Parathyroid adenoma (tissue), 2 donors: ENCODE measurements around the gene PRDX5.

ENCODE experiments used
- H2AFZ ChIP-seq: fragments of 300-600 bp; sonication (generic); one replicate; pipeline ENCODE4 v1.7.0; 2017; ENCODE audit warnings: antibody characterized with exemption, mild to moderate bottlenecking
- H3K27ac ChIP-seq: fragments of 300-600 bp; sonication (generic); one replicate; pipeline ENCODE4 v1.7.0; 2017
- H3K27me3 ChIP-seq: fragments of 300-600 bp; sonication (generic); one replicate; pipeline ENCODE4 v1.7.0; 2017; ENCODE audit warnings: low read length; ENCODE audit not compliant: control insufficient read depth, insufficient read depth
- H3K36me3 ChIP-seq: fragments of 300-600 bp; sonication (generic); one replicate; pipeline ENCODE4 v1.7.0; 2017; ENCODE audit warnings: low read length; ENCODE audit not compliant: control insufficient read depth, insufficient read depth
- H3K4me1 ChIP-seq: fragments of 300-600 bp; sonication (generic); one replicate; pipeline ENCODE4 v1.7.0; 2017; ENCODE audit warnings: control low read depth
- H3K4me2 ChIP-seq: fragments of 300-600 bp; sonication (generic); one replicate; pipeline ENCODE4 v1.7.0; 2017; ENCODE audit warnings: low read length
- H3K4me3 ChIP-seq: fragments of 300-600 bp; sonication (generic); one replicate; pipeline ENCODE4 v1.7.0; 2017; ENCODE audit warnings: low read depth, low read length
- H3K79me2 ChIP-seq: fragments of 300-600 bp; sonication (generic); one replicate; pipeline ENCODE4 v1.7.0; 2017; ENCODE audit warnings: control low read depth
- H3K9ac ChIP-seq: fragments of 300-600 bp; sonication (generic); one replicate; pipeline ENCODE4 v1.7.0; 2017; ENCODE audit warnings: mild to moderate bottlenecking
- H3K9me3 ChIP-seq: fragments of 300-600 bp; sonication (generic); one replicate; pipeline ENCODE4 v1.7.0; 2017; ENCODE audit warnings: low read length; ENCODE audit not compliant: control insufficient read depth
- TF ChIP-seq, protein P1 (sequence below): fragments of 300-600 bp; sonication (generic); IDR thresholded peaks from one replicate; pipeline ENCODE4 v1.7.0; 2017; ENCODE audit warnings: antibody characterized with exemption, mild to moderate bottlenecking
- donor health status: primary hyperparathyroidism.

The PRDX5 gene

DNA sequence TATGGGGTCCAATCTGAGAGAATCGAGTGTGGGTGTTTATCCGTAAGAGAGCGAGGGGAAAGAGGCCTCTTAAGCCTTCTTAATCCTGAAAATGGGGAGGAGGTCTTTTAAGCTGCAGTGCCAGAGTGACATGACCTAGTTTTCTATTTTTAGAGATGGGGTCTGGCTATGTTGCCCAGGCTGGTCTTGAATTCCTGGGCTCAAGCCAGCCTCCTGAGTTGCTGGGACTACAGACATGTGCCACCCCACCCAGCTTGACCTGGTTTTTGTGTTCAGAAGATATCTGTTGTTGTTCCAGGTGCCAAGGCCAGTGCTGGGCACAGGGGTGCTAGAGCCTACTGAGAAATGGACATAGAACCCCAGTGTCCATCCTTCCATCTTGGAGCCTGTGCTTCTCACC is 34.8 kb upstream of the PRDX5 start:
- Histone ChIP-seq H3K79me2 (peaks cover 24% of the 10 kb centered on the region), H3K4me2 (no peak overlapping the region), H3K36me3 (no peaks in the 10 kb centered on the region), H2AFZ (no peak overlapping the region), H3K4me1 (peaks cover 6% of the 10 kb centered on the region), H3K9me3 (no peaks in the 10 kb centered on the region), H3K4me3 (no peak overlapping the region), H3K27ac (no peak overlapping the region), H3K27me3 (no peaks in the 10 kb centered on the region), H3K9ac (no peak overlapping the region)
- TF ChIP-seq, protein P1, sequence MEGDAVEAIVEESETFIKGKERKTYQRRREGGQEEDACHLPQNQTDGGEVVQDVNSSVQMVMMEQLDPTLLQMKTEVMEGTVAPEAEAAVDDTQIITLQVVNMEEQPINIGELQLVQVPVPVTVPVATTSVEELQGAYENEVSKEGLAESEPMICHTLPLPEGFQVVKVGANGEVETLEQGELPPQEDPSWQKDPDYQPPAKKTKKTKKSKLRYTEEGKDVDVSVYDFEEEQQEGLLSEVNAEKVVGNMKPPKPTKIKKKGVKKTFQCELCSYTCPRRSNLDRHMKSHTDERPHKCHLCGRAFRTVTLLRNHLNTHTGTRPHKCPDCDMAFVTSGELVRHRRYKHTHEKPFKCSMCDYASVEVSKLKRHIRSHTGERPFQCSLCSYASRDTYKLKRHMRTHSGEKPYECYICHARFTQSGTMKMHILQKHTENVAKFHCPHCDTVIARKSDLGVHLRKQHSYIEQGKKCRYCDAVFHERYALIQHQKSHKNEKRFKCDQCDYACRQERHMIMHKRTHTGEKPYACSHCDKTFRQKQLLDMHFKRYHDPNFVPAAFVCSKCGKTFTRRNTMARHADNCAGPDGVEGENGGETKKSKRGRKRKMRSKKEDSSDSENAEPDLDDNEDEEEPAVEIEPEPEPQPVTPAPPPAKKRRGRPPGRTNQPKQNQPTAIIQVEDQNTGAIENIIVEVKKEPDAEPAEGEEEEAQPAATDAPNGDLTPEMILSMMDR = no peak

DNA sequence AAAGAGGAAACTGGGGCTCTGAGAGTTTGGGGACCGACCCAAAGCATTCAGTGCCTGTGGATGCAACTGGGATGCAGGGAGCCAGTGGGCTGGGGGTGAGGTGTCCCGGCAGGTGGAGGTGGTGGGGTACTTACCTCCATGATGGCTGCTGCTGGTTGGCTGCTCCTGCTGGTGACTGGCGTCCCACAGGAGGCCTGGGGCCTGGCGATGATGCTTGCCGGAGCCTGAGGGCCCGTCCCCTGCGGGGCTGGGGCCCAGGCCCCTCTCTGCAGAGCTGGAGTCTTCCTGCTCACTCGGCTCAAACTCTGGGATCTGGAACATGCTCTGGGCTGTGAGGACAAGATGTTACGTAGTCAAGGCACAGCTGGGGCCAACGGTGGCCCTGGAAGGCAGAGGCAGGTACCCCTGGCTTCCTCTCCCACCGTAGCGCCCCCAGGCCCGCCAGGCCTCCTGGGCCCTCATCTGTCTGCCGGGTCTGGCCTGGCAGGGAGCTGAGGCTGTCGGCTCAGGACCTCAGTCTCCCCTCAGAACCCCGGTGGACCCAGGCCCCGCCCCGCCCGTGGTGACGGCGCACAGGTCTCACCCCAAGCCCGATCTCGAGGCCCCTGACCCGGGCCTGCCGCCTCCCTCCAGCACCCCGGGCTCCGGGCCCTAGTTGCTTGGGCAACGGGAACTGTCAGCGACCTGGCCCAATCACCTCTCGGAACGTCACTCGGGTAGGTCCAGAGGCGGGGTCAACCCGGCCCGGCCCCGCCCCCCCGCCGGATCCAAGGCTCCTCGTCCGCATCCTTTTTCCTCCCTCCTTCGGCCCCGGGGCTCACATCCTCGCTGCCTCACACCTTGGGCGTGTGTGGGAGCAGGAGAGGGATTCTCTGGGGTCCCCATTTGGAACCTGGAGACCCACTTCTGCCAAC is 33.6 kb upstream of the PRDX5 start, which contains the start of gene BAD:
BAD (minus strand) TSS at position 618 of the 914 bp plus-strand sequence; CDS start at position 321, 297 bp downstream.
- peaks cover 6% of the 10 kb centered on the region for H3K4me1 ChIP-seq

DNA sequence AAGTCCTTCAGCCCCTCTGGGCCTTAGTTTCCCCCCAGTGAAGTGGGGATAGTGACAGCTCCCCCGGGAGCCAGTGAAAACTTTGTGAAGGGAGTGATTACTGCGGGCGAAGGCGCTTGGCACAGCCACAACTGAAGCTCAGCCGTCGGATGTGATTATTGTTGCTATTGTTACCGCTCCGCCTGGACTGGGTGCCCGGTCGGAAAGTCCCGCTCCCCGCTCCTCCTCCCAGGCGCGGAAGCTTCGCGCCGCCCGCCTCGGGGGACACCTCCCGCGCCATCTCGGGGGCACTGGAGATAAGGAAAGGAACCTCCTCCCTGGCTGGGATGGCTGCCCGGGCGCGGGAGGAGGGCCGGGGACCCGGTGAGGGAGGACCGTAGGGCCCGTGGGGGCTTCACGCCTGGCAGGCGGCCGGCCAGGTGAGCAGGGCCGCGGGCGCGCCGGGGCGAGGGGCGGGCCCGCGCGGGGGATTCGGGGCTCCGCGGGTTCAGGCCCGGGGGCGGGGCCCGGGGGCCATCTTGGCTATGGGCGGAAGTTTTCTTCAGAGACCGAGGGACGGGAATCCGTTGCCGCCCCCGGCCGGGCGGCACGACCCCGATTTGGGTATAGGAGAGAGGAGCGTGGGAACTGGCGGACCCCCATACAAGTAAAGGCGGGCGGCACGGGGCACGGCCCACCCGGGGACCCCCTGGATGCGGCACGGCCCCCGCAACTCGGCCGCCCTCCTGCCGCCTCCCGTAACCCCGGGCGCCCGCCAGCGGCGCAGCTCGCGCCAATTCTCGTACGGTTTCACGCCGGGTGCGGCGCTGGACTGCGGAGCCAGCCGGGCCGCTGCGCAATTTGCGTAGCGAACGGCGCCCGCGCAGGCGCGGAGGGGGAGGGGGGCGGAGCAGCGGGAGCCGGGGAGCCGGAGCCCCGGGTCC is 32.7 kb upstream of the PRDX5 start, which contains the start of gene GPR137:
GPR137 (plus strand) TSS at position 887 of the 923 bp plus-strand sequence. CDS start 677 bp downstream, outside the sequence.
- Histone ChIP-seq H2AFZ (peak within 1 kb of the TSS; percentile 82), H3K9me3 (no peaks in the 10 kb centered on the region), H3K9ac (no peak within 1 kb of the TSS), H3K4me3 (peak within 1 kb of the TSS; percentile 81), H3K27me3 (no peaks in the 10 kb centered on the region), H3K79me2 (peaks cover 24% of the 10 kb centered on the region), H3K36me3 (no peaks in the 10 kb centered on the region), H3K4me2 (peak within 1 kb of the TSS; percentile 77), H3K4me1 (peaks cover 6% of the 10 kb centered on the region), H3K27ac (peak within 1 kb of the TSS; percentile 97)
- TF ChIP-seq, protein P1 = no peak

More for the DNA sequence above, 33.6 kb upstream of the PRDX5 start, which contains the start of gene BAD:
- Histone ChIP-seq H3K27me3 (no peaks in the 10 kb centered on the region), H3K9ac (peak within 1 kb of the TSS; percentile 76), H2AFZ (peak within 1 kb of the TSS; percentile 82), H3K79me2 (peaks cover 24% of the 10 kb centered on the region), H3K4me2 (peak within 1 kb of the TSS; percentile 77), H3K4me3 (peak within 1 kb of the TSS; percentile 81), H3K27ac (peak within 1 kb of the TSS; percentile 97), H3K36me3 (no peaks in the 10 kb centered on the region), H3K9me3 (no peaks in the 10 kb centered on the region)
- TF ChIP-seq, protein P1 = no peak

DNA sequence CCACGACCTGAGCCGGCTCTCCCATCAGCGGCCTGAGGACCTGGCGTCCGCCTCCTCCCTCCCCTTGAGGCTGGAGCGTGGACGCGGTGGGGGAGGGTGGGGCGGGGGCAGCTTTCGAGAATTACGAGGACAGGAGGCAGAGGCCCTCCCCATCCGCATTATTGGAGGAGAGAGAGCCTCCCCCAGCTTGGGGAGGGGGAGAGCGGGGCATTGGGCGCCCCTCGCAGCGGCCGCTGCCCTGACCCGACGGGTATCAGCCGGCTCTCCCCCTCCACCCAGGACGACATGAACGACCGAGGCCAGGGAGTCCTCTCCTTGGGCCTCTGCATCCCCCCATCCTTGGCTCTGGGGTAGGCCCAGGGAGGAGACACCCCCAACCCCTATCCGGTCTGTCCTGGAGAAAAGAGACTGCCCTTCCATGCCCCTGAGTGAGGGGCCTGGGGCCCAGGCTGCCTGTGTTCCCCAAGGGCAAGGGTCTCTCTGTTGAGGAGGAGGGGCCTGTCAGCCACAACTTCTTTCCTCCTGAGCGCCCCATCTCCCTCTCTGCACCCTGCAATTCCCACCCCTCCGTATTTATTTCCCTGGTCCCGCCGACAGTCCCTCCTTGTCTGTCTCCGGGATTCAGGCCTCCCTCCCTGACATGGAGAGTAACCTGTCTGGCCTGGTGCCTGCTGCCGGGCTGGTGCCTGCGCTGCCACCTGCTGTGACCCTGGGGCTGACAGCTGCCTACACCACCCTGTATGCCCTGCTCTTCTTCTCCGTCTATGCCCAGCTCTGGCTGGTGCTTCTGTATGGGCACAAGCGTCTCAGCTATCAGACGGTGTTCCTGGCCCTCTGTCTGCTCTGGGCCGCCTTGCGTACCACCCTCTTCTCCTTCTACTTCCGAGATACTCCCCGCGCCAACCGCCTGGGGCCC is 31.8 kb upstream of the PRDX5 start:
- Histone ChIP-seq H3K36me3 (no peaks in the 10 kb centered on the region), H3K9ac (no peak overlapping the region), H3K27ac (peak overlapping the region; percentile 97), H3K9me3 (no peaks in the 10 kb centered on the region), H2AFZ (peak overlapping the region; percentile 82), H3K79me2 (peaks cover 24% of the 10 kb centered on the region), H3K27me3 (no peaks in the 10 kb centered on the region), H3K4me1 (peaks cover 6% of the 10 kb centered on the region), H3K4me3 (peak overlapping the region; percentile 81), H3K4me2 (peak overlapping the region; percentile 77)
- TF ChIP-seq, protein P1 = peak; percentile 11
